Putamen (tissue), 1 donor: Measurements from ENCODE around the gene GSTO1.

Experiments
- DNase-seq: peaks from one replicate; pipeline ENCODE4 v3.0.0-alpha.2; 2016; ENCODE audit warnings: low spot score

GSTO1 gene

GRCh38 chr10:104276192-104276591 is 21.5 kb downstream of the GSTO1 start:
- no peak for DNase-seq

- DNase-seq: no peak
Observed at GRCh38 chr10:104277785-104278184, 23.1 kb downstream of the GSTO1 start.

GRCh38 chr10:104279550-104280259 is 25.0 kb downstream of the GSTO1 start:
- DNase-seq: no peak

GRCh38 chr10:104281694-104282093 is 27.0 kb downstream of the GSTO1 start:
- no peak for DNase-seq

- no peak for DNase-seq
Observed at GRCh38 chr10:104284846-104285245, 30.2 kb downstream of the GSTO1 start.

- no peak for DNase-seq
Observed at GRCh38 chr10:104286939-104287338, 32.2 kb downstream of the GSTO1 start.

- DNase-seq: no peak
Observed at GRCh38 chr10:104288355-104288754, 33.7 kb downstream of the GSTO1 start.

- peak; percentile 90 for DNase-seq
Observed at GRCh38 chr10:104291439-104291951, 36.8 kb downstream of the GSTO1 start.

- no peak for DNase-seq
Observed at GRCh38 chr10:104293011-104293410, 38.3 kb downstream of the GSTO1 start.

GRCh38 chr10:104293781-104294321 is 39.2 kb downstream of the GSTO1 start:
- DNase-seq: no peak

GRCh38 chr10:104296687-104297436 is 42.2 kb downstream of the GSTO1 start:
- DNase-seq: no peak

GRCh38 chr10:104297697-104298660 is 43.3 kb downstream of the GSTO1 start:
- DNase-seq: no peak

GRCh38 chr10:104299031-104299904 is 44.6 kb downstream of the GSTO1 start:
- DNase-seq: no peak

GRCh38 chr10:104300002-104300735 is 45.5 kb downstream of the GSTO1 start:
- DNase-seq: no peak

GRCh38 chr10:104300736-104301292 is 46.1 kb downstream of the GSTO1 start:
- DNase-seq: no peak

- DNase-seq: no peak
Observed at GRCh38 chr10:104301907-104302690, 47.4 kb downstream of the GSTO1 start.

- DNase-seq: no peak
Observed at GRCh38 chr10:104303594-104304355, 49.1 kb downstream of the GSTO1 start.

GRCh38 chr10:104304356-104304745 is 49.7 kb downstream of the GSTO1 start:
- DNase-seq: no peak
